IPS DF 6.9 (cell line): ENCODE data around the gene CNP.
A peak's percentile ranks its signal among the peaks of the same experiment; 100 is the strongest.
"Not testable (repeated sequence)": the region's sequence is repeated elsewhere in the genome, so short reads cannot be mapped to it uniquely, and the experiment has no call there.

Experiments used
- DNase-seq: peaks from one replicate; pipeline ENCODE4 v3.0.0-alpha.2; 2013; ENCODE audit warnings: low read depth, low spot score
- H3K27ac ChIP-seq: one replicate; pipeline ENCODE4 v1.5.1; 2013; ENCODE audit warnings: low read length, control low read depth
- H3K27me3 ChIP-seq: 2 replicates; pipeline ENCODE4 v1.6.1; 2013; ENCODE audit warnings: mild to moderate bottlenecking, low read length; ENCODE audit not compliant: control insufficient read depth, insufficient read depth
- H3K36me3 ChIP-seq: 2 replicates; pipeline ENCODE4 v1.6.1; 2013; ENCODE audit warnings: low read length; ENCODE audit not compliant: control insufficient read depth, insufficient read depth
- H3K4me1 ChIP-seq: 2 replicates; pipeline ENCODE4 v1.6.1; 2013; ENCODE audit warnings: low read length; ENCODE audit not compliant: control insufficient read depth, insufficient read depth
- H3K4me3 ChIP-seq: 2 replicates; pipeline ENCODE4 v1.5.1; 2013; ENCODE audit warnings: mild to moderate bottlenecking, low read length
- H3K9me3 ChIP-seq: 2 replicates; pipeline ENCODE4 v1.6.1; 2013; ENCODE audit warnings: low read length, inconsistent platforms; ENCODE audit not compliant: control insufficient read depth, insufficient read depth
- WGBS: extraction: QIAGEN DNeasy Blood & Tissue Kit; methylation state at CpG from one replicate; pipeline ENCODE4 v1.1.7; 2013; ENCODE audit warnings: mixed read lengths, missing lambda C conversion rate; ENCODE audit not compliant: insufficient read length, insufficient coverage; 5-methylcytosine and 5-hydroxymethylcytosine counted together

Gene CNP

DNA sequence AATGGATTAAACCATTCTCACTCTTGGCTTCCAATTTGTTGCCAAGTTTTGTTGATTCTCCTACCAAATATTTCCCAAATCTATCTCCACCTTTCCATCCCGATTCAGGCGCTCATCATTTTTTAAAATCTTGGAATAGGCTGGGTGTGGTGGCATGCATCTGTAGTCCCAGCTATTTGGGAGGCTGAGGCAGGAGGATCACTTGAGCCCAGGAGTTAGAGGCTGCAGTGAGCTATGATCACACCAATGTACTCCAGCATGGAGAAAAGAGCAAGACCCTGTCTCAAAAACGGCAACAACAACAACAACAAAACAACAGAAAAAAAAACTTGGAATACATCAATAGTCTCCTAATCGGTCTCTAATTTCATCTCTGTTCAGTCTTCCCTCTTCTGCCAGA is 52.4 kb downstream of the CNP start:
- DNase-seq: no peak
- no peaks in the 10 kb centered on the region for H3K27me3 ChIP-seq
- H3K9me3 ChIP-seq: no peaks in the 10 kb centered on the region
- no CpG with 5 or more reads among the region's 4 CpGs for WGBS
- no peak overlapping the region for H3K27ac ChIP-seq
- H3K4me1 ChIP-seq: no peaks in the 10 kb centered on the region; the same call in 1 of the 2 replicates
- peaks cover 14% of the 10 kb centered on the region for H3K36me3 ChIP-seq
- no peak overlapping the region for H3K4me3 ChIP-seq

DNA sequence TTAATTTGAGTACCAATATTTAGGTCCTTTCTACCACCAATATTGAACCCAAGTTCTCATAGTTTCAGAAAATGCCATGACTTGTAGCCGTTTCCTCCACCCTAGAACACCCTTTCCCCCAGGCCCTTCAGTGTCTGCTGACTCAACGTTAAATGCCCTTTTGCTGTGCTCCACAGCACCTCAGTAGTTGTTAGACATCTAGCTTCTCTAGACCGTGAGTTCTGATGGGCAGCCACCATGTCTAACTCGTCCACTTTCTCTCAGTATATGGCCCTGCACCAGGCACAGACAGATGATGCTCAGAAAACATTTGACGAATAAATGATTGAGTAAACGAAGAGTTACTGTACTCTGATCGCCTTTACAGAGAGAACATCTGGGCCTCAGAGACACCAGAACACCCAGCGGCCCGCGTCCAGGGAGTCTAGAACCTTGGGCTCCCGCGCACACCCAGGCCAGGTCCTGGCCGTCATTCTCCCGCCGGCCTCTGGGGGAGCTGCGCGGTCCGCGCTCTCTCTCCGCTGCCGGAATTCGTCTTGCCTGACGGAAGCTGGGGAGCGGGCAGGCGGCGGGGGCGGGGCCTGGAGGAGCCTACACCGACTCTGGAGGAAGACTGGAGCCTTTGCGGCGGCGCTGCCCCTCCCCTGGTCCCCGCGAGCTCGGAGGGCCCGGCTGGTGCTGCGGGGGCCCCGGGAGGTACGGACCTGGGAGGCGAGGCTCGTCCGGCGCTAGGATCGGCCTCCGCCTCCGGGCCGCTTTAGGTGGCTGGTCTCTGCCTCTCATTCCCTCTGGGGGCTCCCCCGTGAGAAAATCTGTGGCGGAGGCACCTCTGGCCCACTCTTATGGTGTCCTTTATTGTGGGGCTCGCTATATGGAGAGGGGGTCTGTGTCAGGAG is 53.2 kb downstream of the CNP start, which contains the start of gene NKIRAS2:
Gene NKIRAS2 (plus strand): TSS at position 582 of the 896 bp plus-strand sequence. CDS start 1,488 bp downstream, outside the sequence.
- H3K27ac ChIP-seq: no peak within 1 kb of the TSS
- no peaks in the 10 kb centered on the region for H3K9me3 ChIP-seq
- DNase-seq: no peak
- peak within 1 kb of the TSS; percentile 92 for H3K4me3 ChIP-seq
- H3K36me3 ChIP-seq: peaks cover 16% of the 10 kb centered on the region
- no CpG with 5 or more reads among the region's 49 CpGs for WGBS
- H3K4me1 ChIP-seq: no peaks in the 10 kb centered on the region; the same call in 1 of the 2 replicates
- H3K27me3 ChIP-seq: no peaks in the 10 kb centered on the region

- not testable (repeated sequence) for H3K4me1 ChIP-seq, H3K27ac ChIP-seq, DNase-seq, H3K27me3 ChIP-seq, H3K9me3 ChIP-seq
- Histone ChIP-seq H3K4me3 (peak overlapping the region; percentile 92; the same call in 1 of the 2 replicates), H3K36me3 (peaks cover 16% of the 10 kb centered on the region)
- no CpG with 5 or more reads among the region's 8 CpGs for WGBS
Measured at GRCh38 chr17:42020845-42021244, 54.2 kb downstream of the CNP start.

- Histone ChIP-seq H3K36me3 (peaks cover 19% of the 10 kb centered on the region), H3K27ac (no peak overlapping the region), H3K9me3 (no peaks in the 10 kb centered on the region), H3K27me3 (no peaks in the 10 kb centered on the region), H3K4me1 (peaks cover 6% of the 10 kb centered on the region; the same call in 1 of the 2 replicates), H3K4me3 (no peak overlapping the region)
- no peak for DNase-seq
- WGBS: no CpG with 5 or more reads among the region's 15 CpGs
Measured at GRCh38 chr17:42023524-42024349, 57.1 kb downstream of the CNP start.

DNA sequence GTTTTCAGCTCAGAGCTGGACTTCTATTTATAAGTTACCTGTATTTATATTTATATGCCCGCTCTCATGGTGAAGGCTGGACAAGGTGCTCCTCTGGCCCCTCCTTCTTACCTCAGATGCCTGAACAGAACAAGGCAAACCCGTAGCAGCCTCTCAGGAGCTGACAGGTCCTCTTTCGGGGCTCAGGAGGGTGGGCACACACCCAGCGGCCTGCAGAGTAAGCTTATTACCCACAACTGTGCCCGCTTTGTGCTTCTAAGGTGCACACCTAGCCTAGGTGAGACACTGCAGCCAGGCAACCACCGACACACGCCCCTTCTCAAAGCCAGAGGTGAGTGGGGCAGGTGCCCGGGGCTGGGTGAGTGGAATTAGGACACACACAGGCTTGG is 58.6 kb downstream of the CNP start:
- Histone ChIP-seq H3K9me3 (no peaks in the 10 kb centered on the region), H3K4me3 (no peak overlapping the region), H3K27me3 (no peaks in the 10 kb centered on the region), H3K4me1 (peaks cover 8% of the 10 kb centered on the region; the same call in 1 of the 2 replicates), H3K27ac (no peak overlapping the region), H3K36me3 (peaks cover 19% of the 10 kb centered on the region)
- no CpG with 5 or more reads among the region's 8 CpGs for WGBS
- no peak for DNase-seq

DNA sequence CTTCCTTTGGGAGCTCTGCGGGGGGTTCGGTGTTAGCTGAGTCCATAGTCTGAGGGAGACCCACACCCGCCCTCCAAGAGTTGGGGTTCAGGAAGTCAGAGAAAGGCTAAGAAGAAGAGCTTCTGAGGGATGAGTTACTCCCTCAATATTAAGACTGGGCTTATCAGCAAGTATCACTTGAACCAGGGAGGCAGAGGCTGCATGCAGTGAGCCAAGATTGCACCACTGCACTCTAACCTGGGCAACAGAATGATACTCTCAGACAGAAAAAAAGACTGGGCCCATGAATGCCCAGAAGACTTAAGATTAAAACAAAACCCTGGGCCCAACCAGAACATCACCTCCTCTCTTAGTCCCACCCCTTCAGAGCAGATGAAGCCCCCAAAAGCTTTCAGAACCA is 59.3 kb downstream of the CNP start:
- no CpG with 5 or more reads among the region's 3 CpGs for WGBS
- peaks cover 8% of the 10 kb centered on the region; the same call in 1 of the 2 replicates for H3K4me1 ChIP-seq

DNA sequence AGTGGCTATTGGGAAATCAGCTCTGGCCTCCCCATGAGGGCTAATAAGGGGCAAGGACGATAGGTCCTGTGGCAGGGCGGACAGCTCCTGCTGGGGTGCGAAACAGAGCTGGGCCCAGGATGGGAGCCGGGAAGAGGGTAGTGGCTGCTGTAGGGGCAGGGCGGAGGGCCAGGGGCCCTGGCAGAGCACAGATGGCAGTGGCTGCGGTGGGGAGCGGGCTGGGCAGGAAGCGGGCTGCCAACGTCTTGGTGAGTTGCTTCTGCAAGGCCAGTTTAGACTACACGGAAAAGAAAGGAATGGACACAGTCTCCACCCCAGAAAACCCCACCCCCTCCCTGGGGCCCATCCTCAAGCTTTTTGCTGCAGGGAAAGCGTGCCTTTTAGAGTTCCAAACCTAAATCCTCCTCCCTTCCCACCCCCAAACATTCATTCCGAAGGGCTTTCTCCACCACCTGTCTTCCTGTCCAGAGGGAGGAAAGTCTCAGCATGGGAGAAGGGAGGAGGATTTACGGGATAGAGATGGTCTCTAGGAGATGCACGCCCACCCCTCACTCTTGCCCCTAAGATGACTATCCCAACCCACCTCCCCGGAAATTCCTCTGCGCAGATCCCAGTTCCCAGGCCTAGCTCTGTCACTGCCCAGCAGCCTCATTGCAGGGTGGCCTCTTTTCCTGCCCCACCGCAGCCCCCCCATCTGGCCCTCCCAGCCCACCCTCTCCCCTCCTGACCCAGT is 60.4 kb downstream of the CNP start:
- Histone ChIP-seq H3K27ac (no peak overlapping the region), H3K9me3 (no peaks in the 10 kb centered on the region), H3K27me3 (no peaks in the 10 kb centered on the region), H3K36me3 (peaks cover 19% of the 10 kb centered on the region), H3K4me1 (peaks cover 8% of the 10 kb centered on the region; the same call in 1 of the 2 replicates), H3K4me3 (no peak overlapping the region)
- no CpG with 5 or more reads among the region's 17 CpGs for WGBS
- no peak for DNase-seq

More for the DNA sequence above, 59.3 kb downstream of the CNP start:
- DNase-seq: no peak
- no peaks in the 10 kb centered on the region for H3K9me3 ChIP-seq
- H3K27me3 ChIP-seq: no peaks in the 10 kb centered on the region
- no peak overlapping the region for H3K4me3 ChIP-seq
- H3K36me3 ChIP-seq: peaks cover 19% of the 10 kb centered on the region
- H3K27ac ChIP-seq: no peak overlapping the region
